ENCODE results near the gene OR2D2.
"Not testable (repeated sequence)": the region's sequence is repeated elsewhere in the genome, so short reads cannot be mapped to it uniquely, and the experiment has no call there.

The OR2D2 gene

DNA sequence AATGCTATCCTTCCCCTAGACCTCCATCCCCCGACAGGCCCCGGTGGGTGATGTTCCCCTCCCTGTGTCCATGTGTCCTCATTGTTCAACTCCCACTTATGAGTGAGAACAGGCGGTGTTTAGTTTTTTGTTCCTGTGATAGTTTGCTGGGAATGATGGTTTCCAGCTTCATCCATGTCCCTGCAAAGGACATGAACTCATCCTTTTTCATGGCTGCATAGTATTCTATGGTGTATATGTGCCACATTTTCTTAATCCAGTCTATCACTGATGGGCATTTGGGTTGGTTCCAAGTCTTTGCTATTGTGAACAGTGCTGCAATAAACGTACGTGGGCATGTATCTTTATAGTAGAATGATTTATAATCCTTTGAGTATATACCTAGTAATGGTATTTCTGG lies 4.6 kb downstream of the OR2D2 start:
- FAIRE-seq = not testable (repeated sequence)

DNA sequence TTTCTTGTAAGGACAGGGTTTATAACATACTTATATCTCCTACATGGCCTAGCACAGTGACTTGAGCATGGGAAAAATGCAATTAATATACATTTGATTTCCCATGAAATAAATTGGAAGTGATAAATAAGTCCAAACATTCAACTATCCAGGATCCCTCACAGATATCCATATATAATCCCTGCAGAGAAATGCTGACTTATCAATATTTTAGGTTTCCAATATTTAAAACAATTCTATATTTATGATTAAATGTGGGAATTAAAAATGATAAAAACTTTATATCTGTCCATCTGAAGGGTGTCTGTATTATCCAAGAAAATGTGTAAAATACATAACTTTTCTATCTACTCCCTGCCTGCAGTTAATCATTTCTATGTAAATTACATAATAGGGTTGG lies 9.5 kb downstream of the OR2D2 start:
- FAIRE-seq (no peak), DNase-seq (ENCODE audit: insufficient read length, low spot score) (no peak)

More for the DNA sequence above, 4.6 kb downstream of the OR2D2 start:
- DNase-seq (ENCODE audit: insufficient read length, low spot score) = not testable (repeated sequence)

DNA sequence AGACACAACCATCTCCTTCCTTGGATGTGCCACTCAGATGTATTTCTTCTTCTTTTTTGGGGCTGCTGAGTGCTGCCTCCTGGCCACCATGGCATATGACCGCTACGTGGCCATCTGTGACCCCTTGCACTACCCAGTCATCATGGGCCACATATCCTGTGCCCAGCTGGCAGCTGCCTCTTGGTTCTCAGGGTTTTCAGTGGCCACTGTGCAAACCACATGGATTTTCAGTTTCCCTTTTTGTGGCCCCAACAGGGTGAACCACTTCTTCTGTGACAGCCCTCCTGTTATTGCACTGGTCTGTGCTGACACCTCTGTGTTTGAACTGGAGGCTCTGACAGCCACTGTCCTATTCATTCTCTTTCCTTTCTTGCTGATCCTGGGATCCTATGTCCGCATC lies 15.4 kb downstream of the OR2D2 start:
- DNase-seq (ENCODE audit: insufficient read length, low spot score) = no peak
- no peak for FAIRE-seq

DNA sequence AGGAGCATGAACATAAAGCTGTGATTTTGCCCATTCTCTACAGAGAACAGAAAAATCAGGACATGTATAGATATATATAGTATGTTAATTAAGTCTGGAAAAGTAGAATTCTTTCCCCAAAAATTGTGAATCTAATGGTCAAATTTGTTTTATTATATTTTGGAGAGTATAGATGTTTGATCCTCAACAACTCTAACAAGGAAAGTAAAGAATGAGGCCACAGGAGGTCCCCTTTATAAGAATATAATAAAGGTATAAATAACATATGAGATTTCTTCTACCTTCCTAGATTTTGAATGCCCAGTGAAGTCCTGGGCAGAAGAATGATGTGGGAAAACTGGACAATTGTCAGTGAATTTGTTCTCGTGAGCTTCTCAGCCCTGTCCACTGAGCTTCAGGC lies 16.0 kb downstream of the OR2D2 start, which contains the start of gene OR10A4:
OR10A4 (plus strand) TSS at position 301 of the 400 bp plus-strand sequence; CDS start at position 324, 23 bp downstream.
- no peak for DNase-seq (ENCODE audit: insufficient read length, low spot score)

DNA sequence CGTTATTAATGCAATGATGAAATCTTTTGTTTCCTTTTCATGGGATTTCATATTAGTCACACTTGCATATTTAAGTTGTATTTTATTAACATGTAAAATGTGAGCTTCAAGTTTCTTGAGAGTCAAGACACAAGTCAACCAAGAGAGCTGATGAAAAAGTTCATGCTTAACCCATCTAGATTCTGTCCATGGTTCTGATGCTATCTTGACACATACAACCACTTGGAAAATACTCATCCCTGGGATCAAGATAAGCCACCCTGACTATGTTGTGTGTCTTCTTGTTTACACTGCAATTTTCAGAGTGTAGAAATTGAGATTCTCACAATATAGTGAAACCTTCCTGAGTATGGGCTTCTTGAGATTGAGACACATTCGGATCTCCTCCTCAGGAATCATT lies 16.5 kb downstream of the OR2D2 start:
- FAIRE-seq (no peak), DNase-seq (ENCODE audit: insufficient read length, low spot score) (no peak)

More for the DNA sequence above, 16.0 kb downstream of the OR2D2 start, which contains the start of gene OR10A4:
- FAIRE-seq = no peak

DNA sequence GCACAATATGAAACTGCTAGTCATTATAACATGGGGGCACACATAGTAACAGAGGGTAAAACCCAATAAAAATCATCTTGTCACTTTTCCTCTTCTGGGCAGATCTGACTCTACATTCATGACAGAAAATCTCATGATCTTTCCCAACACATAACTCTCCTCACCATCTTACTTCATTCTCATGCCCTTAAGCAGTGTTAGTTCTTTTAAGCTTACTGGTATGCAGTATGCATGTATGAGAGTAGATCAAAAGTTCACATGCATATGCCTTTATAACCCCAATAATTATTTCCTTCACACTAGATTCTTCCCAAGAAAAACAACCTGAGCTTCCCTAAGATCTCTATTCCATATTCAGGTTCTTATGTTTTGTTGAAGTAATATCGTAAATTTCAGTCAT lies 21.0 kb downstream of the OR2D2 start:
- DNase-seq (ENCODE audit: insufficient read length, low spot score) (no peak), FAIRE-seq (no peak)

DNA sequence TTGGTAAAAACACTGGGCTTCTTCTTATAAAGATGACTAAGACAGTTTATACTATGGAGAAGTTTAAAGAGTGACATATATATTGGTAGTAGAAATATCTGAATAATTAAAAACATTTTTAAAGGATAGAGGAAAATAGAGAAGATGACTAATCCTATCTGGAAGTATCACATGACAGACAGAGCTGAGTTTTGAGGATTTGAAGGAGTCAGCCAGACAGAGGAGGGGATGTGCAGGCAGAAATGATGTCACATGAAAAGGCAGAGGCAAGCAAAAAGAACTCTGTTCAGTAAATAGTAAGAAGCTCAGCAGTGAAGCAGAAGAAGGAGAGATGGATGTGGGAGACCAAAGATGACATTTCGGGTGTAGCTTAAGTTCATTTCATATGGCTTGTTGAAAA lies 27.9 kb downstream of the OR2D2 start:
- no peak for FAIRE-seq

DNA sequence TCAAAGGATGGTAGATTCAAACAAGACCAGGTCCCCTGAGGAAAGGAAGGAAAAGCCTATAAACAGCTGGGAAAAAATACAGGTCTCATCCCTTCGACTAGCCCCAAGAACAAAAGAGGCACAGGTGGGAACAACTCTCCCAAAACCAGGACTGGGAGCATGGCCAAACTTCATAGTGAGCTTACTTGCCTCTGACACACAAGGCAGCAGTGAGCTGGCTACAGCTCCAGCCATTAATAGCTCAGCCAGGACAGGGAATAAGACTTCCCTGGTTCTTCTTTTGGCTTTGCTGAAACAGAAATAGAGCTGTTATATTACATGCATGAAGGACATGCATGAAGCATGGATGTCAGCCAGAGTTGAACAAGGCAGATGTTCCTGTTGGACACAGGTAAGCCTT lies 29.3 kb downstream of the OR2D2 start, which contains the start of gene OR10A2:
OR10A2 (plus strand) TSS at position 97 of the 400 bp plus-strand sequence. CDS start 6,698 bp downstream, outside the sequence.
- no peak for FAIRE-seq
- no peak for DNase-seq (ENCODE audit: insufficient read length, low spot score)

More for the DNA sequence above, 27.9 kb downstream of the OR2D2 start:
- no peak for DNase-seq (ENCODE audit: insufficient read length, low spot score)

DNA sequence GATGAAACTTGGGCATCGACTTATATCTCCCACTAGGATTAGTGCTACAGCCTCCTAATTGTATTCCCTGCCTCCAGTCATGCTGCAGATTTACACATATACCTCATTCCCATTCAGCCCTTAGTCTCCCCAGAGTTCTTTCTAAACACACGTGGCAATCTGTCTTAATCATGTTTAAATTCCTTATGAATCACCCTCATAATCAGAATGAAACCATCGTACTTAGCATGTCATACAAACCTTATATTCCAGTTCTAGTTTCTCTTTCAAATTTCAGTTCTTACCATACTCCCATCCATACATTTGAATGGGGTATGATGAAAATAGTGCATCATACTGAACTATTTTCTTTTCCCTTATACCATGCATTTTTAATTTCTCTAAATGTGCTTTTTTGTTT lies 35.4 kb downstream of the OR2D2 start:
- FAIRE-seq (no peak), DNase-seq (ENCODE audit: insufficient read length, low spot score) (no peak)

DNA sequence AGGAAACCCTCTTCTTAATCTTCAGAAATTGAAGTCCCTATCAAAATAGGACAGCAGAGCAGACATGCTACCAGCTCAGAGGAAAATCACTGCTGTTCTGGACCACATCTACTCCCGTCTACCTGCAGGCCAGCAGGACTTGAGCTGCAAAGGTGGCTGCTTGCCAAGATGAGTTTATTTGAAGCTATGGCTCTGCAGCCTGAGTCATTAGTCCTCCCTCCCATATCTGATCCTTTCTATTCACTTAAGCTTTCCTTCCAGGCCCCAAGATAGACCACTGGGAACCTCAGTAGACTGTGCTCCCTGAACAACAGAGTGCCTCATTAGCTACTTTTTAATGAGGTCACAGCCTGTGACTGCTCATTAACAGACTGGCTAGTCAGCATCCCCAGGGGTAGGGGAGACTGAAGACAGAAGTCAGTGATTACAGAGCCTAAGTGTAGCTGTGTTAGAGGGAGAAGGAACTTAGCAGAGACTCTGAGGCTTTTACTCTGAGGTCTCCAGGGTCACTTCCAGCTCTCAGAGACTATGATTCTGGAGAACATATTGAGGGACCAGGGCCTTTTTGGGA lies 36.2 kb downstream of the OR2D2 start:
- no peak for DNase-seq (ENCODE audit: insufficient read length, low spot score)
- no peak for FAIRE-seq

DNA sequence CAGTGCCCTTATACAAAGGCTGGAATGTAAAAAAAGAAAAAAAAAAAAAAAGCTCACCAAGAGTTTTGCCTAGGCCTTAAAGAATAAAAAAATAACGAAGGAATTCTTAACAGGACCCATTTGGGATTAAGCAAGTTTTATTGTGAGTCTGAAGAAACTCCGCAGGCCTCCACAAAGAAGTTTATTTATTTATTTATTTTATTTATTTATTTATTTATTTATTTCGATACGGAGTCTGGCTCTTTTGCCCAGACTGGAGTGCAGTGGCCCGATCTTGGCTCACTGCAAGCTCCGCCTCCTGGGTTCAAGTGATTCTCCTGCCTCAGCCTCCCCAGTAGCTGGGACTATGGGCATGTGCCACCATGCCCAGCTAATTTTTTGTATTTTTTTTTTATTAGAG lies 37.5 kb downstream of the OR2D2 start:
- FAIRE-seq = not testable (repeated sequence)

DNA sequence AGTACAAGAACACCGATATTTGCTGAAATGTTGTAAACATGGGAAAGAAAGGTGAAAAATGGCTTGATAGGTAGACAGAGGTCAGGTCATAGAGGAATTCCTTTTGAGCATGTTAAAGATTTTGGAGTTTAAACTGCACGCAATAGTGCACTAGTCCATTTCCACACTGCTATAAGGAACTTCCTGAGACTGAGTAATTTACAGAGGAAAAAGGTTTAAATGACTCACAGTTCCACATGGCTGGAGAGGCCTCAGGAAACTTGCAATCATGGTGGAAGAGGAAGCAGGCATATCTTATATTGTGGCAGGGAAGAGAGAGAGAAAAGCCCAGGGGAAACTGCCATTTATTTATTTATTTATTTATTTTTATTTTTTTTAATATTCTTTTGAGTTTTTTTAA lies 41.8 kb downstream of the OR2D2 start:
- no peak for DNase-seq (ENCODE audit: insufficient read length, low spot score)
- FAIRE-seq = no peak

More for the DNA sequence above, 37.5 kb downstream of the OR2D2 start:
- DNase-seq (ENCODE audit: insufficient read length, low spot score) = not testable (repeated sequence)

DNA sequence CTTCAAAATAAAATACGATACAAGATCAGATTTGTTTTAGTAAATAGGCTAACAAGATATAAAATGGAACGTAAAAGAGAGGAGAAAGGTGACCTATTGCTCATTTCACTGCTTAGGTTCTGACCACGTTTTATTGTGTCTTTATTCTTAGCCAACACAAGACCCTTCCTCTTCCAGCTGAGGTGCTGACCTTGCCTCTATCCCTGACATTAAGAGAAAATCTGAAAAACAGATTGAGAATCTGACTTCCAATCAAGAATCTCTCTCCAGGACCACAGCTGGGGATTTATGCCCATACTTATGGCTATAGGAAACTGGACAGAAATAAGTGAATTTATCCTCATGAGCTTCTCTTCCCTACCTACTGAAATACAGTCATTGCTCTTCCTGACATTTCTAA lies 46.9 kb downstream of the OR2D2 start, which contains the start of gene OR10A5:
OR10A5 (plus strand) TSS at position 301 of the 400 bp plus-strand sequence; CDS start at position 301, 0 bp downstream.
- FAIRE-seq (no peak), DNase-seq (ENCODE audit: insufficient read length, low spot score) (no peak)

DNA sequence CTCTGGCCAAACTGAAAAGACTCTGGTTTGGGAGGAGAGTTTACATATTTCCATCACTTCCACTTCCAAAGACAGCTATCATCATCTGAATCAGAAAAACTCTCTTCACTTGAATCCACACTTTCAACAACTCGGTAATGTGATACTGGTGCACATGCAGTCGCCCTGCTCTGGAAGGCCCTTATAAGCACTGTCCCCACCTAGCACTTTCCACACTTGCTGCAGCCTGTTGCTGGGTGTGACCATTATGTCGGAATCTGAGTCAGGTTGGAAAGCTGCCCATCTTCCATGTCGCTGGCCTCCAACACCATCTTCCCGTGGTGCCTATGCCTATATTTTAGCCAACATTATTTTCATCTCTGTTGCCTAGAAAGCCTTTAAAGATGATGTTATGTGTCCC lies 47.9 kb downstream of the OR2D2 start:
- DNase-seq (ENCODE audit: insufficient read length, low spot score) = no peak

DNA sequence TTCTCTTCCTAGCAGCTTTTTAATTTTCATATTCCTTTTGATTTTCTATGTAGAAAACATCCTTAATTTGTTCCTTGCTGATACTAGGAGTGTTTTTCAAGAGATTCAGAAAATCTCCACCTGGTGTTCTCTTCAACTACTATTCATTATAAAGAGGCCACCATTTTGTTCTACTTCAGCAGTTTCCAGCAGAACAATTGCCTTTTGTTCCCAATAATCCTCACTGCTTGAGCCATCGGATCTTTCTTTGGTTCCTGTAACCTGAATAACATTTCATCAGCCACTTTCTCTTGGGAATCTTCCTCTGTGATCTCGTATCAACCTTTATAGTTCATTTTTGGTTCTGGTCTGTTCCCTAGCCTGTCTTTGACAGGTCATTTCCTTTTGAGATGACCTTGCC lies 48.6 kb downstream of the OR2D2 start:
- DNase-seq (ENCODE audit: insufficient read length, low spot score) (no peak), FAIRE-seq (no peak)

More for the DNA sequence above, 47.9 kb downstream of the OR2D2 start:
- peak; percentile 33 for FAIRE-seq

DNA sequence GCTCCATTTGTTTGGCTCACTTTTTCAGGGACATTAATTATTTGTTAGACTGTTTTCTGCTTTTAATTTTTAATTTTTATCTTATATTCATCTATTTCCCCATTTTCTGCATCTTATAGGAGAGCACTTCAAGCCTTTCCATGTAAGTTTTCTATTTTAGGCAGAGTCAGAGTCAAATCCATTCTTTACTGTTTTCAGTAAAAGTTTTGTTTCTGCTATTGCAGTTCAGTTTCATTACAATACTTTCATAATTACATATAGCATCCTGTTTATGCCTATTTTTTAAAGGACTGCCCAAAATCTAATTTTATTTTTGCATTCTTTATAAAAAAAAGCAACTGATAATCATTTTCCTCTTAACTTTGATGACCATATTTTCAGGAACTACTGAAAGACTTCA lies 50.6 kb downstream of the OR2D2 start:
- DNase-seq (ENCODE audit: insufficient read length, low spot score) (no peak), FAIRE-seq (no peak)
